IMR-90 (cell line): ENCODE measurements around the gene SPON1.

Experiments used
- CEBPB ChIP-seq: IDR thresholded peaks from 2 replicates; pipeline ENCODE4 v1.6.1; 2012; ENCODE audit warnings: low read depth, low read length, improper control_type of control experiment
- ELK1 ChIP-seq: fragments of 150-350 bp; IDR thresholded peaks from 2 replicates; pipeline ENCODE4 v1.6.1; 2016; ENCODE audit warnings: low read depth, mild to moderate bottlenecking, low read length, moderate library complexity, borderline replicate concordance
- MXI1 ChIP-seq: IDR thresholded peaks from 2 replicates; pipeline ENCODE4 v1.6.1; 2012; ENCODE audit warnings: low read depth, mild to moderate bottlenecking, low read length, moderate library complexity, borderline replicate concordance
- NFE2L2 ChIP-seq: fragments of 150-350 bp; IDR thresholded peaks from 2 replicates; pipeline ENCODE4 v1.6.1; 2016; ENCODE audit warnings: low read depth, mild to moderate bottlenecking, low read length
- POLR2A ChIP-seq: IDR thresholded peaks from 2 replicates; pipeline ENCODE4 v1.6.1; 2012; ENCODE audit warnings: mild to moderate bottlenecking, low read depth, low read length
- SMC3 ChIP-seq: fragments of 150-350 bp; IDR thresholded peaks from 2 replicates; pipeline ENCODE4 v1.6.1; 2016; ENCODE audit warnings: low read depth, mild to moderate bottlenecking, antibody characterized with exemption, low read length, moderate library complexity
- TF ChIP-seq, protein P1 (sequence below): conservative IDR thresholded peaks from 2 replicates; pipeline ENCODE4 v1.5.1; 2012; ENCODE audit warnings: mild to moderate bottlenecking, low read depth, low read length, improper control_type of control experiment
- TF ChIP-seq, protein P2 (sequence below): fragments of 150-350 bp; IDR thresholded peaks from 2 replicates; pipeline ENCODE4 v1.6.1; 2017; ENCODE audit warnings: mild to moderate bottlenecking, antibody characterized with exemption, low read length, low read depth

DNA sequence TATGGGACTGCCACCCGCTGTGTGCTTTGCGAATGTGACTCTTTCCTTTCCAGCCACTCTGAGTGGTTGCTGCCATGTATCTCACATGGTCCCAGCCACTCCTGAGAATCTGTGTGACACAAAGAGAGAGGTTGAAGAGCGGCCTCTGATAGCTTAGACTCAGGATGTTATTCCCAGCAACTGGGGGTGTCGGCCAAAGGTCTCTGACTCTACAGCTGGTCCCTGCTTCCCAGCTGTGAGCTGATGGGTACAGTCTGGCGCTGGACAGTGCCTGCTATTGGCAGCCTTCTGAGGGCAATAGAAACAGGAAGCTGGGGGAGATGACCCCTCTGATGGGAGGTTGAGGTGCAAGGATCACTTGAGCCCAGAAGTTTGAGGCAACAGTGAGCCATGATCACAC, 291.3 kb downstream of the SPON1 start:
- TF ChIP-seq POLR2A, result no peak
- TF ChIP-seq, protein P1, sequence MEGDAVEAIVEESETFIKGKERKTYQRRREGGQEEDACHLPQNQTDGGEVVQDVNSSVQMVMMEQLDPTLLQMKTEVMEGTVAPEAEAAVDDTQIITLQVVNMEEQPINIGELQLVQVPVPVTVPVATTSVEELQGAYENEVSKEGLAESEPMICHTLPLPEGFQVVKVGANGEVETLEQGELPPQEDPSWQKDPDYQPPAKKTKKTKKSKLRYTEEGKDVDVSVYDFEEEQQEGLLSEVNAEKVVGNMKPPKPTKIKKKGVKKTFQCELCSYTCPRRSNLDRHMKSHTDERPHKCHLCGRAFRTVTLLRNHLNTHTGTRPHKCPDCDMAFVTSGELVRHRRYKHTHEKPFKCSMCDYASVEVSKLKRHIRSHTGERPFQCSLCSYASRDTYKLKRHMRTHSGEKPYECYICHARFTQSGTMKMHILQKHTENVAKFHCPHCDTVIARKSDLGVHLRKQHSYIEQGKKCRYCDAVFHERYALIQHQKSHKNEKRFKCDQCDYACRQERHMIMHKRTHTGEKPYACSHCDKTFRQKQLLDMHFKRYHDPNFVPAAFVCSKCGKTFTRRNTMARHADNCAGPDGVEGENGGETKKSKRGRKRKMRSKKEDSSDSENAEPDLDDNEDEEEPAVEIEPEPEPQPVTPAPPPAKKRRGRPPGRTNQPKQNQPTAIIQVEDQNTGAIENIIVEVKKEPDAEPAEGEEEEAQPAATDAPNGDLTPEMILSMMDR, result no peak
- no peak for TF ChIP-seq MXI1
- TF ChIP-seq ELK1, result no peak
- TF ChIP-seq CEBPB, result no peak
- TF ChIP-seq SMC3, result no peak
- TF ChIP-seq, protein P2, sequence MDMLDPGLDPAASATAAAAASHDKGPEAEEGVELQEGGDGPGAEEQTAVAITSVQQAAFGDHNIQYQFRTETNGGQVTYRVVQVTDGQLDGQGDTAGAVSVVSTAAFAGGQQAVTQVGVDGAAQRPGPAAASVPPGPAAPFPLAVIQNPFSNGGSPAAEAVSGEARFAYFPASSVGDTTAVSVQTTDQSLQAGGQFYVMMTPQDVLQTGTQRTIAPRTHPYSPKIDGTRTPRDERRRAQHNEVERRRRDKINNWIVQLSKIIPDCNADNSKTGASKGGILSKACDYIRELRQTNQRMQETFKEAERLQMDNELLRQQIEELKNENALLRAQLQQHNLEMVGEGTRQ, result no peak
- TF ChIP-seq NFE2L2, result no peak
